HFFc6 (cell line): ENCODE measurements around the gene BSG. TPM values are rescaled to one million over a fixed set of nuclear protein-coding genes. Genes with fewer than 3 reads are reported as not detected.
A peak's percentile ranks its signal among the peaks of the same experiment; 100 is the strongest.

Experiments
- DNase-seq: peaks from one replicate; pipeline ENCODE4 v3.0.0-alpha.2; 2018
- H3K27ac Mint-ChIP-seq: 2 replicates; pipeline ENCODE4 v1.8.0; 2020; ENCODE audit warnings: mild to moderate bottlenecking, mixed read lengths
- H3K27me3 Mint-ChIP-seq: 2 replicates; pipeline ENCODE4 v1.8.0; 2021; ENCODE audit warnings: mild to moderate bottlenecking, moderate library complexity, mixed read lengths; ENCODE audit not compliant: insufficient read depth
- H3K36me3 Mint-ChIP-seq: 2 replicates; pipeline ENCODE4 v1.8.0; 2021; ENCODE audit warnings: low read depth, mixed read lengths
- H3K4me1 Mint-ChIP-seq: 2 replicates; pipeline ENCODE4 v1.8.0; 2020; ENCODE audit warnings: low read depth, mixed read lengths
- H3K4me3 Mint-ChIP-seq: 2 replicates; pipeline ENCODE4 v1.8.0; 2020; ENCODE audit warnings: mild to moderate bottlenecking, moderate library complexity, mixed read lengths
- H3K9me3 Mint-ChIP-seq: 2 replicates; pipeline ENCODE4 v1.8.0; 2020; ENCODE audit warnings: mild to moderate bottlenecking, mixed read lengths
- CTCF ChIP-seq: fragments of 200-600 bp; sonication (generic); IDR thresholded peaks from 2 replicates; pipeline ENCODE4 v1.5.0; 2021; ENCODE audit warnings: antibody characterized with exemption, mild to moderate bottlenecking
- total RNA-seq, 6 experiments: library from RNA; stranded (reverse); fragmentation: NEBNext Ultra II Directional; extraction: Animal tissue kit (Norgen Biotek cat#: 25700); gene quantifications; 2 replicates in 1 of 6; 3 replicates in 5 of 6; pipeline ENCODE4 v1.2.3, GENCODE V29; 2021

Gene BSG
- total RNA-seq, 6 experiments from 2014 or later = 422 to 534 (median 465) TPM

- TF ChIP-seq CTCF = no peak
- Mint-ChIP-seq H3K4me3 (peak overlapping the region; percentile 82), H3K27me3 (peaks cover 1% of the 10 kb centered on the region; the same call in 1 of the 2 replicates), H3K9me3 (no peaks in the 10 kb centered on the region), H3K27ac (peak overlapping the region; percentile 54; the same call in 1 of the 2 replicates), H3K36me3 (no peaks in the 10 kb centered on the region), H3K4me1 (peaks cover 15% of the 10 kb centered on the region)
- DNase-seq = no peak
Measured at GRCh38 chr19:530134-531008, 42.0 kb upstream of the BSG start.

GRCh38 chr19:531009-531752, 41.2 kb upstream of the BSG start:
- no peaks in the 10 kb centered on the region for H3K36me3 Mint-ChIP-seq
- DNase-seq = peak; percentile 54
- peak; percentile 20; the same call in 1 of the 2 replicates for TF ChIP-seq CTCF
- peaks cover 1% of the 10 kb centered on the region; the same call in 1 of the 2 replicates for H3K27me3 Mint-ChIP-seq
- H3K9me3 Mint-ChIP-seq = no peaks in the 10 kb centered on the region
- H3K4me3 Mint-ChIP-seq = peak overlapping the region; percentile 82
- peak overlapping the region; percentile 54 for H3K27ac Mint-ChIP-seq
- H3K4me1 Mint-ChIP-seq = peaks cover 15% of the 10 kb centered on the region

- no peaks in the 10 kb centered on the region for H3K36me3 Mint-ChIP-seq
- DNase-seq = no peak
- H3K4me1 Mint-ChIP-seq = peaks cover 15% of the 10 kb centered on the region
- no peaks in the 10 kb centered on the region; the same call in 1 of the 2 replicates for H3K27me3 Mint-ChIP-seq
- H3K27ac Mint-ChIP-seq = peak within 1 kb of the TSS; percentile 88
- no peak for TF ChIP-seq CTCF
- H3K9me3 Mint-ChIP-seq = no peaks in the 10 kb centered on the region
- peak within 1 kb of the TSS; percentile 90 for H3K4me3 Mint-ChIP-seq
Measured at GRCh38 chr19:531753-532560, 40.4 kb upstream of the BSG start, which contains the start of gene CDC34. CDC34 (plus strand) TSS chr19:531760; CDS start chr19:531932, 172 bp downstream.

- Mint-ChIP-seq H3K4me1 (peaks cover 15% of the 10 kb centered on the region), H3K36me3 (no peaks in the 10 kb centered on the region), H3K27ac (peak overlapping the region; percentile 88), H3K27me3 (no peaks in the 10 kb centered on the region; the same call in 1 of the 2 replicates), H3K4me3 (peak overlapping the region; percentile 90), H3K9me3 (no peaks in the 10 kb centered on the region)
- peak; percentile 66 for DNase-seq
- TF ChIP-seq CTCF = peak; percentile 77
Measured at GRCh38 chr19:532561-533363, 39.6 kb upstream of the BSG start.
